ENCODE data around the gene CCM2. TPM values are rescaled to one million over a fixed set of nuclear protein-coding genes. Genes with fewer than 3 reads are reported as not detected.

Gene CCM2
- total RNA-seq, 1 donor from 2014 or later, result 36.4 TPM

DNA sequence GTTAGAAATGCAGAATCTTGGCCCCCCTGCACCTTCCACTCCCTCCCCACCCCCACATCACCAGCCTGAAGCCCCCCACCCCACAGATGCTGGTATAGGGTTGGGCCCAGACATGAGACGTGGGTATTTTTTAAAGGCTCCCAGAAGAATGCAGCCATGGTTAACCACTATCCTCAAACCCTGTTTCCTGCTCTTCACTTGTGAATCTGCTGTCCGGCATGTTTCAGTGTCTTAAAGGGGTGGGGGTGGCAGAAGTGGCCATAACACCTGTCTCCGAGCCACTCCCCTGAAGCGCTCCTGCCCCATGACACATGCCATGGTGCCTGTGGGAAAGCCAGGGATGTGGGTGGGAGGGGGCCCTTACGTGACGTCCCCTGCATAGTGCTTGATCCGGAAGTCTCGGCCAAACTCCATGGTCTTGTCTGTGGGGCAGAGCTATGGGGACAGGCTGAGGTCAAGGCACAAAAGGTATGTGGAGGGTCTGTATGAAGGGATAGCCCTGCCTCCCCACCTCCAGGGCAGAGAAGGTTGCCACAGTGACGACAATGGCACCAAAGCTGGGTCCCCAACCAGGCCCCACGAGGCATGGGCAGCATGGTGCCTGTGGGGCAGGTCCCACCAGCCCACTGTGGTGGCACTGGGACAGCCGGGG is 30.8 kb upstream of the CCM2 start:
- no peak for DNase-seq (ENCODE audit: low spot score)

DNA sequence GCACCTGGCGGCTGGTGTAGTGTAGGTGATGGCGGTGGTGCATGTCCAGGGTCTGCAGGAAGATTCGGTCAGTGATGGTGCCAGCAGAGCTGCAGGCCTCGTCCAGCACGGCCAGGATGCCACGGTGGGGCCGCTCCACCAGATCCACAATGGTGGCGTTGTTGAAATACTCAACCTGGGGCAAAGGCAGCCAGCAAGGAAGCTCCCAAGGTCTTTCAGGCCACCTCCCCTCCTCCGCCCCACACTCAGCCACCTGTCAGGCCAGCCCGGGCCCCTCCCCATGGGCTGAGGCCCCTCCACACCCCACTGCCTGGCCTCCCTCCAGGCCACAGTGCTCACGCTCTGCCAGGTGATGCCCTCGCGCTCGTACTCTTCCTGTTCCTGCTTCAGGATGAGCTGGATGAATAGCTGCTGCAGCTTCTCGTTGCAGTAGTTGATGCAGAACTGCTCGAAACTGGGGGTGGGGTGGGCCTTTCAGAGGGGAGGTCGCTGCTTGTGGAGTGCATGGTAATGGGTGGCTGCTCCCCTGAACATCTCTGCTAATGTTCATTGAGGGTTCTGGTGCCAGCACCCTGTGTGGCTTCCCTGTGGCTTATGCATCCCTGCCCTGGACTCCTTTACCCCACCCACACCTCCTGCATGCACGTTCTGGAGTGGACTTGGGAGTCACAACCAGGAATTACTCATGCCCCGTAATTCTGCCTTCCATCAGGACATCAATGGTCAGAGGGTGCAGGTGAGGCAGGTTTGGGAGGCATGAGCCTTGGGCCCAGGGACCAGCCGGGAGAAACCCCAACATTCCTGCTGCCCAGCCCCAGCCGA is 30.1 kb upstream of the CCM2 start:
- no peak for DNase-seq (ENCODE audit: low spot score)

DNA sequence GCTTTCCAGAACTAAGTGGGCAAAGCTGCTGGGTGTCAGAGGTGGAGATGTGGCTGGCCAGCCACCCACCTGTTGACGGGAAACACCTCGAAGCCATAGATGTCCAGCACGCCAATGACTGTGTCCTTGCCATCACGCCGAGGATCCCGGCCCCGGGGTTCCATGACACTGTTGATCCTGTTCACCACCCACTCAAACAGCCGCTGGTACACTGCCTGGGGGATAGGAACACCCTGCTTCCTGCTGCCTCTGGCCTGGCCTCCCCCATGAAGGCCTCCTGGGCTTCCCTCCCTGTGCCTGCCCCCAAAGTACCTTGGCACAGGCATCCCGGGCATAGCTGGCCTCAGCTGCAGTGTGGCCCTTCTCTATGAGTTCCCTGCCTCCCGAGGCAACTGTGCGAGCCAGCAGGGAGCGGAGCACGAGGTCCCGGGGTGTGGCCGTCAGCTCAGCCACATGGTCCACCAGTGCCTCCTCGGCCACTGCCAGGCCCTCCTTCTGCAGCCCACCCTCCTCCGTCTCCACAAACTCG is 29.4 kb upstream of the CCM2 start:
- DNase-seq (ENCODE audit: low spot score), result no peak

- no peak for DNase-seq (ENCODE audit: low spot score)
These were observed 28.7 kb upstream of the CCM2 start for GRCh38 chr7:44971188-44971901.

- no peak for DNase-seq (ENCODE audit: low spot score)
These were observed 28.0 kb upstream of the CCM2 start for GRCh38 chr7:44971902-44972441.

DNA sequence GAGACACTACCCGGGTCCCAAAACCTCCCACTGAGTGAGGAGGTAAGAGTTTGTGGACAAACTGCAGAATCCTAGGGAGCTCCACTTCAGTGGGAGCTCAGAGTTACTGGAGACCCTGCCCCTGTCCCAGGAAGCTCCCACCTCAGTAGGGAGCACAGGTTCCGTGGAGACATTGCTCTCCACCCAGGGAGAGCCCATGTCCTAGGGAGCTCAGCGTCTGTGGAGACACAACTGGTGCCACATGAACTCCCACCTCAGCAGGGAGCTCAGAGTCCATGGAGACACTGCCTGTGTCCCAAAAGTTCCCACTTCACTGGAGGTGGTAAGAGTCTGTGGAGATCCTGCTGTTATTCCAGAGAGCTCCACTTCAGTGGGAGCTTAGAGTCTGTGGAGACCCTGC is 27.4 kb upstream of the CCM2 start:
- DNase-seq (ENCODE audit: low spot score), result no peak

DNA sequence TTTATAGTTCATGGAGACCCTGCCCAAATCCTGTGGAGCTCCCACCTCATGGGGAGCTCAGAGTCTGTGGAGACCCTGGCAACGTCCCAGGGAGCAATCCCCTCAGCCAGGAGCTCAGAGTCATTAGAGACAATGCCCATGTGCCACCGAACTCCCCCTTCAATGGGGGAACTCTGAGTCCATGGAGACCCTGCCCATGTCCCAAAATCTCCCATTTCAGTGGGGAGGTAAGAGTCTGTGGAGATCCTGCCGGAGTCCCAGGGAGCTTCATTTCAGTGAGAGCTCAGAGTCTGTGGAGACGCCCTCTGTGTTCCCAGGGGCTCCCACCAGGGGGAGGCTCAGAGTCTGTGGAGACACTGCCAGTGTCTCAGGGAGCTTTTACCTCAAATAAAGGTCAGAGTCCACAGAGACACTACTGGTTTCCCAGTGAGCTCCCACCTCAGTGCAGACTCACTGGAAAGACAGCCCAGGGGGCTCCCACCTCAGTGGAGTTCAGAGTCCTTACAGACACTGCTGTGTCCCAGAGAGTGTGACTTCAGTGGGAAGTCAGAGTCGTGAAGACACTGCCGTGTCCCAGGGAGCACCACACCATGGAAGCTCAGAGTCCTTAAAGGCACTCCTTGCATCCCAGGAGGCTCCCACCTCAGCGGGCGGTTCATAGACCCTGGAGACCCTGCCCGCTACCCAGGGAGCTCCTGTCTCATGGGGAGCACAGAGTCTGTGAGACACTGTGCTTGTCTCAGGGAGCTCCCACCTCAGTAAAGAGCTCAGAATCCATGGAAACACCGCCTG is 26.2 kb upstream of the CCM2 start:
- DNase-seq (ENCODE audit: low spot score), result no peak

GRCh38 chr7:44974549-44974948 is 25.5 kb upstream of the CCM2 start:
- no peak for DNase-seq (ENCODE audit: low spot score)

- DNase-seq (ENCODE audit: low spot score), result no peak
These were observed 24.5 kb upstream of the CCM2 start for GRCh38 chr7:44975331-44976039.

GRCh38 chr7:44976040-44976745 is 23.8 kb upstream of the CCM2 start:
- DNase-seq (ENCODE audit: low spot score), result no peak

- no peak for DNase-seq (ENCODE audit: low spot score)
These were observed 23.2 kb upstream of the CCM2 start for GRCh38 chr7:44976746-44977196.

DNA sequence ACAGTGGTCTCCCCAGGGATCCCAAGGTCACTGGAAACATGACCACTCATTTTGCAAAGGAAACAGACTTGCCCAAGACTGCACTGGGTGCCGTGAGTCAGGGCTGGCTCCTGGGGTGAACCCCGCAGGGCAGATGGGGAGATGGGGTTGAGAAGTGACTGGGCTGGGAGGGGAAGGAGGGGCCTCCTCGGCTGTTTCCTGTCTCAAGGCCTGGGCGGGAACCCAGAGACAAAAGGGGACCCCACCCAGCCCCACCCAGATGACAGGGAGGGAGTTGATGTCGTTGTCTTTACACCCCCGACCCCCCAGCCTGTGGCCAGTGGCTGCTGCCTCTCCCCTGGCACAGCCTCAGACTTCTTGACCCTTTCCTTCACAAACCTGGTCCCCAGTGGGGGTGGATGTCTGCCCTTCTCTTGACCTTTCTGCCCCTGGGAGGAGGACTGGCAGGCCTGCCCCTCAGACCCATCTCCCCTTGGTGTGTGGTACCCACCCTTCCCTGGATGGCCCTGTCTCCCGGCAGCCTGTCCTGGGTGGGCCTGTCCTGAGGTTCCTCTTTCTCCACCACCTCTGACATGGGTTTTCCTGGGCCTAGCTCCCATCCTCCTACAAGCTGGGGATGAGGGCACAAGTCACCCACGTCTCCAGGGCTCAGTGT is 22.6 kb upstream of the CCM2 start:
- DNase-seq (ENCODE audit: low spot score), result no peak

DNA sequence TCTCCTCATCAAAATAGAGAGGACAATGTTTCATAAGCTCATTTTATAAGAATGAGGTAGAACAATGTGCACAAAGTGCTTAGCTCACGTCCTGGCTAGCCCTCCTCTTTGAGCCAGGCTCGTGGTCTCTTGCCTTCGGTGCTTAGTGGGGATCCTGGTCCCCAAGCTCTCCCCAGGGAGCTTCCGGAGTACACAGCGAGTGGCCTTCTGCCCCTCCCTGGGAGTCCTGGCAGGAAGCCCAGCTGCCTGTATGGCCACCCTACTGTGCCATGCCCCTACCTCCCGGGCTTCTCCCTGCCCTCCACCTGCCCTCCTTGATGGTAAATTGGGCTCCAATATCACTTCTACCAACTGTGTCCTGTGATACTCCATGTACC is 22.1 kb upstream of the CCM2 start:
- no peak for DNase-seq (ENCODE audit: low spot score)

- peak; percentile 39 for DNase-seq (ENCODE audit: low spot score)
These were observed 21.3 kb upstream of the CCM2 start, which contains the start of gene MYO1G for GRCh38 chr7:44978511-44979366. MYO1G (minus strand) TSS chr7:44979015; CDS start chr7:44978961, 54 bp downstream.

- DNase-seq (ENCODE audit: low spot score), result no peak
These were observed 20.3 kb upstream of the CCM2 start for GRCh38 chr7:44979481-44980392.

DNA sequence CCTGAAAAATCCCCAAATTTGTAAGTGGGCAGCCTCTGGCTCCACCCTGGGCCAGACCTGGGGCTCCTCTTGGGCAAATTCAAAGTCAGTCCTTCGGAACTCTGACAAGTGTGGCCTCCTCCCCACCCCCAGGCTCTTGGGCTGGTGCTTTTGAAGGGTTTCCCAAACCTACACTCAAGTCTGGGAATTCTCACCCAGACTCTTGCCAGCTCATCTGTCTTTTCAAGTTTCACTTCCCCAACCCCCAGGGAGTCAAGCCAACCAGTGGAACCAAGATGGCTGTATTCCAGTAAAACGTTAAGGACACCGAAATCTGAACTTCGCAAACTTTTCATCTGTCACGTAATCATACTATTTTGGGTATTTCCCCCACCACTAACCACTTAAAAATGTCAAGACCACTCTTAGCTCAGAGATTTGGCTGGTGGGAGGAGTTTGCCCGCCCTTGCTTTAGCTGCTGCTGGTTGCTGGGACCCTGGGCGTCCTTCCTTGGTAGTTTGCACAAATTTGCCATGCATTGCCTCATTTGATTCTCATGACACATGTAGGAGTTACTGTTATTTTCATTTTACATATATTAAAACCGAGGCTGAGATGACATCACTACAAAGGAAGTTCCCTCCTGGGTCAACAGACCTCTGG is 19.5 kb upstream of the CCM2 start:
- no peak for DNase-seq (ENCODE audit: low spot score)

Measured in mucosa of gallbladder (tissue), 1 donor.